ENCODE data around the gene RASL10B.

The RASL10B gene

DNA sequence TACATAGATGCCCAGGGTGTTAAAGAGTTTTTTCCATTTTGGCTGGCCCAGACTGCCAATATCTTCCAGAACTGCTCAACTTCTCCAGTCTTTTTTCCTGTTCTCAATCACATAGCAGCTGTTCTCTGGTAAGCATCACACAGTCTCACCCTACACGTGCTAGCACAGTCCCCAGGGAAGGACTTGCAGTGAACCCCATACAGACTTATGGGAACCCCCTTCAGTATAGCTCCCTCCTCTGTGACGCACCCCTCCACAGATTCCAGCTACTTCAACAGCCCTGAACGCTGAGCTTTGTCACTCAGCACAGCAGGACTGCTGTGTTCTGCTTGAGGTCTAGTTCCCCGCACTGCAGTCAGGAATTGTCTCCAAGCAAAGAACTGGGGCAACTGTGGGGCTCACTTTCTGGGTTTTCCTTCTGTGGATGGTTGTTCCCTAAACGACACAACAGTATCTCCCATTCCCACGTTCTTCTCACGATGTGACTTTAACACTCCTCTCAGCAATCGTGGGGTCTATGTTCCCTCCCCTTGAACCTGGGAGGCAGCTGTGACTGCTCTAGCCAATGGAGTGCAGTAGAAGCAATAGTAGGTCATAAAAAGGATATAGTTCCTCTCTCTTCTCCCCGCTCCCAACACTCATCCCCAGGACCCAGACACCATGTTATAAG lies 60.4 kb downstream of the RASL10B start:
- peaks cover 57% of the 10 kb centered on the region for H3K27me3 ChIP-seq (ENCODE audit: control insufficient read depth, insufficient read depth, low read length)
- no peaks in the 10 kb centered on the region for H3K36me3 ChIP-seq (ENCODE audit: control insufficient read depth, low read depth, low read length)
- H3K9ac ChIP-seq (ENCODE audit: low read length) = no peak overlapping the region
- no peak overlapping the region for H3K27ac ChIP-seq (ENCODE audit: low read length)
- no peak overlapping the region for H3K4me3 ChIP-seq (ENCODE audit: low read length)
- no peaks in the 10 kb centered on the region for H3K9me3 ChIP-seq (ENCODE audit: control insufficient read depth, low read depth, low read length)
- no peaks in the 10 kb centered on the region for H3K4me1 ChIP-seq (ENCODE audit: control insufficient read depth, low read depth, low read length)
